Nephron progenitor cell (in vitro differentiated cells): ENCODE results near the gene EVA1A.

Experiments used
- DNase-seq: peaks from one replicate; pipeline ENCODE4 v3.0.0; 2021
- H3K27ac Mint-ChIP-seq: 2 replicates; pipeline ENCODE4 v1.8.0; 2021; ENCODE audit warnings: mild to moderate bottlenecking, moderate library complexity, mixed read lengths
- H3K27me3 Mint-ChIP-seq: 2 replicates; pipeline ENCODE4 v1.8.0; 2021; ENCODE audit warnings: mild to moderate bottlenecking, low read depth, mixed read lengths; ENCODE audit not compliant: poor library complexity
- H3K36me3 Mint-ChIP-seq: 2 replicates; pipeline ENCODE4 v1.8.0; 2021; ENCODE audit warnings: low read depth, mixed read lengths
- H3K4me1 Mint-ChIP-seq: 2 replicates; pipeline ENCODE4 v1.8.0; 2021; ENCODE audit warnings: mixed read lengths
- H3K4me3 Mint-ChIP-seq: 2 replicates; pipeline ENCODE4 v1.8.0; 2021; ENCODE audit warnings: mild to moderate bottlenecking, moderate library complexity, mixed read lengths
- H3K9me3 Mint-ChIP-seq: 2 replicates; pipeline ENCODE4 v1.8.0; 2021; ENCODE audit warnings: mild to moderate bottlenecking, moderate library complexity, mixed read lengths
- CTCF ChIP-seq: fragments of 200-600 bp; sonication (generic); IDR thresholded peaks from 2 replicates; pipeline ENCODE4 v1.5.0; 2021; ENCODE audit warnings: antibody characterized with exemption

Gene EVA1A

DNA sequence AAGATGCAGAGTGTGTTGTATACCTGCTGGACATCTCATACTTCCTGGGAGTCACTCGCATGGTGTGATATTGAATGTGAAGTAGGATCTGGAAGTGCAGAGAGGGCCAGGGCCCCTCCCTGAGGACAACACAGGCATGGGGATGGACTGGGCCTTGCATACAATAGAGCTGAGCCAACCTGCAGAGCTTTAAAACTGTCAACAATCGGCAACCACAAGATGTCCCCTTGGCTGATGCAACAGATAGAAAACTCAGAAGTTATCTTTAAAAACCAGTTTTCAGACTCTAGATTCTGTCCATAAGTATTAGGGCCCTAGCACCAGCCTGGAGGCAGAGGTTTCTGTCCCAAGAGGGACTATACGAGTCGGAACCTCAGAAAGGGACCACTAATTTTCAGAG lies 19.7 kb downstream of the EVA1A start:
- Mint-ChIP-seq H3K27me3 (peaks cover 3% of the 10 kb centered on the region), H3K27ac (no peak overlapping the region), H3K4me1 (peaks cover 12% of the 10 kb centered on the region), H3K9me3 (peaks cover 32% of the 10 kb centered on the region), H3K36me3 (peaks cover 45% of the 10 kb centered on the region), H3K4me3 (no peak overlapping the region)
- no peak for DNase-seq
- TF ChIP-seq CTCF, result no peak

GRCh38 chr2:75539955-75540716 lies 20.6 kb downstream of the EVA1A start:
- Mint-ChIP-seq H3K27ac (no peak overlapping the region), H3K4me3 (no peak overlapping the region), H3K27me3 (peaks cover 3% of the 10 kb centered on the region), H3K9me3 (peaks cover 32% of the 10 kb centered on the region), H3K36me3 (peaks cover 45% of the 10 kb centered on the region), H3K4me1 (peaks cover 3% of the 10 kb centered on the region)
- no peak for DNase-seq
- no peak for TF ChIP-seq CTCF

GRCh38 chr2:75538521-75539490 lies 21.9 kb downstream of the EVA1A start:
- no peaks in the 10 kb centered on the region for H3K4me1 Mint-ChIP-seq
- H3K27me3 Mint-ChIP-seq, result peaks cover 3% of the 10 kb centered on the region
- H3K27ac Mint-ChIP-seq, result no peak overlapping the region
- TF ChIP-seq CTCF, result no peak
- H3K9me3 Mint-ChIP-seq, result peaks cover 32% of the 10 kb centered on the region
- no peak overlapping the region for H3K4me3 Mint-ChIP-seq
- no peak for DNase-seq
- H3K36me3 Mint-ChIP-seq, result peaks cover 45% of the 10 kb centered on the region

- DNase-seq, result no peak
- peaks cover 43% of the 10 kb centered on the region for H3K36me3 Mint-ChIP-seq
- no peak for TF ChIP-seq CTCF
- peaks cover 32% of the 10 kb centered on the region for H3K9me3 Mint-ChIP-seq
- no peaks in the 10 kb centered on the region for H3K4me1 Mint-ChIP-seq
- no peak overlapping the region for H3K27ac Mint-ChIP-seq
- peaks cover 3% of the 10 kb centered on the region for H3K27me3 Mint-ChIP-seq
- no peak overlapping the region for H3K4me3 Mint-ChIP-seq
Measured at GRCh38 chr2:75537658-75538057, 23.1 kb downstream of the EVA1A start.

GRCh38 chr2:75533135-75533534 lies 27.6 kb downstream of the EVA1A start:
- Mint-ChIP-seq H3K9me3 (peaks cover 15% of the 10 kb centered on the region), H3K4me1 (peaks cover 8% of the 10 kb centered on the region), H3K27ac (no peak overlapping the region), H3K4me3 (no peak overlapping the region), H3K27me3 (peaks cover 3% of the 10 kb centered on the region), H3K36me3 (peaks cover 7% of the 10 kb centered on the region)
- DNase-seq, result no peak
- no peak for TF ChIP-seq CTCF
